ENCODE data around the gene CEP70.

- no peak for TF ChIP-seq CTCF (IDR thresholded peaks at IDR 0.05)
- no peak for TF ChIP-seq POLR2A (IDR thresholded peaks at IDR 0.05)
Observed at GRCh38 chr3:138625707-138626365, 31.8 kb upstream of the CEP70 start.
